Fibroblast of lung (primary cell): ENCODE data around the gene WDFY2.

ENCODE experiments used
- CTCF ChIP-seq, 2 donors: IDR thresholded peaks in 1 of 2; conservative IDR thresholded peaks in 1 of 2; 1 replicate in 1 of 2; 2 replicates in 1 of 2; pipeline ENCODE4 v1.5.1; 2011 to 2012; ENCODE audit warnings: low read length in 2 of 2, control low read depth in 1 of 2, inconsistent platforms in 1 of 2, low read depth in 1 of 2, mild to moderate bottlenecking in 1 of 2
- EZH2 ChIP-seq: IDR thresholded peaks from 2 replicates; pipeline ENCODE4 v1.5.1; 2012; ENCODE audit warnings: low read length, control low read depth, mild to moderate bottlenecking; ENCODE audit errors: missing control alignments

GRCh38 chr13:51599444-51600176 is 15.3 kb downstream of the WDFY2 start:
- TF ChIP-seq CTCF (conservative IDR thresholded peaks at IDR 0.05 in 1 of 2, IDR thresholded peaks at IDR 0.05 in 1 of 2; ENCODE audit: low read depth in 1 of 2, low read length in 2 of 2) (no peak), EZH2 (no peak)
